HepG2 (cell line): ENCODE measurements around the gene LIF. TPM values are rescaled to one million over a fixed set of nuclear protein-coding genes. Genes with fewer than 3 reads are reported as not detected.
A peak's percentile ranks its signal among the peaks of the same experiment; 100 is the strongest.

ENCODE experiments used
- ATAD3A ChIP-seq: sonication (generic); formaldehyde crosslinking; IDR thresholded peaks from 2 replicates; pipeline ENCODE4 v1.4.0; 2020; ENCODE audit warnings: missing genetic modification reagents
- CCAR2 ChIP-seq: fragments of 200-400 bp; formaldehyde crosslinking; optimal IDR thresholded peaks from 2 replicates; pipeline ENCODE3; 2018; ENCODE audit warnings: low read depth, mild to moderate bottlenecking, low read length, moderate library complexity
- ETV5 ChIP-seq: IDR thresholded peaks from 2 replicates; pipeline ENCODE4 v1.6.1; 2018; ENCODE audit warnings: missing biosample characterization, missing genetic modification reagents, inconsistent platforms, borderline replicate concordance
- FOXA3 ChIP-seq: IDR thresholded peaks from 2 replicates; pipeline ENCODE4 v1.6.1; 2016; ENCODE audit warnings: missing genetic modification reagents, missing compliant biosample characterization
- HES4 ChIP-seq: sonication (generic); formaldehyde crosslinking; IDR thresholded peaks from 2 replicates; pipeline ENCODE4 v1.9.0; 2021; ENCODE audit warnings: mild to moderate bottlenecking, missing genetic modification reagents, borderline replicate concordance
- MIXL1 ChIP-seq: IDR thresholded peaks from 2 replicates; pipeline ENCODE4 v1.6.1; 2016
- MYC ChIP-seq: sonication (generic); formaldehyde crosslinking; IDR thresholded peaks from 2 replicates; pipeline ENCODE4 v1.9.0; 2021; ENCODE audit warnings: missing genetic modification reagents, borderline replicate concordance
- NCOA2 ChIP-seq: sonication (generic); formaldehyde crosslinking; IDR thresholded peaks from 2 replicates; pipeline ENCODE4 v1.8.0; 2022; ENCODE audit warnings: inconsistent platforms
- PHF8 ChIP-seq: sonication (generic); formaldehyde crosslinking; IDR thresholded peaks from 2 replicates; pipeline ENCODE4 v1.5.0; 2020; ENCODE audit warnings: missing genetic modification reagents
- SRF ChIP-seq: IDR thresholded peaks from 2 replicates; pipeline ENCODE4 v1.6.1; 2011; ENCODE audit warnings: mild to moderate bottlenecking, low read depth, low read length, moderate library complexity
- SUZ12 ChIP-seq: fragments of 150-350 bp; IDR thresholded peaks from 2 replicates; pipeline ENCODE4 v1.6.1; 2014; ENCODE audit warnings: low read depth, low read length
- ZNF33A ChIP-seq: sonication (generic); formaldehyde crosslinking; IDR thresholded peaks from 2 replicates; pipeline ENCODE4 v1.5.1; 2020; ENCODE audit warnings: missing genetic modification reagents, mild to moderate bottlenecking, moderate library complexity, borderline replicate concordance
- ZNF546 ChIP-seq: sonication (generic); formaldehyde crosslinking; conservative IDR thresholded peaks from 2 replicates; pipeline ENCODE4 v1.8.1; 2023; ENCODE audit warnings: mild to moderate bottlenecking, missing genetic modification reagents
- ZNF564 ChIP-seq: sonication (generic); formaldehyde crosslinking; IDR thresholded peaks from 2 replicates; pipeline ENCODE4 v1.8.1; 2023; ENCODE audit warnings: mild to moderate bottlenecking, missing genetic modification reagents
- ZNF720 ChIP-seq: sonication (generic); formaldehyde crosslinking; IDR thresholded peaks from 2 replicates; pipeline ENCODE4 v1.4.0; 2020; ENCODE audit warnings: missing genetic modification reagents
- ZNF841 ChIP-seq: sonication (generic); formaldehyde crosslinking; IDR thresholded peaks from 2 replicates; pipeline ENCODE4 v1.8.1; 2023; ENCODE audit warnings: missing genetic modification reagents, borderline replicate concordance
- polyA plus RNA-seq, 8 experiments: library from polyadenylated mRNA; depleted of rRNA in 3 of 8; stranded (reverse) in 7 of 8; unstranded in 1 of 8; fragments of >200 nt; fragmentation: Illumina TruSeq in 4 of 8; extraction: Trizol in 4 of 8; gene quantifications; 2 replicates each; pipeline versions ENCODE4 v1.2.1 to v1.2.3, GENCODE V29; 2011 to 2016; ENCODE audit warnings: low read depth in 4 of 8, missing spikeins in 1 of 8, mixed read lengths in 1 of 8; ENCODE audit not compliant: insufficient read depth in 1 of 8
- total RNA-seq, 5 experiments: library from RNA; depleted of rRNA; stranded (reverse); fragments of >200 nt; fragmentation: Illumina TruSeq; extraction: Trizol; gene quantifications; 2 replicates each; pipeline ENCODE4 v1.2.3, GENCODE V29; 2016; ENCODE audit warnings: low read depth in 1 of 5
- TF ChIP-seq, protein P1 (sequence below): sonication (generic); formaldehyde crosslinking; IDR thresholded peaks from 2 replicates; pipeline ENCODE4 v1.4.0; 2020; ENCODE audit warnings: missing genetic modification reagents, mild to moderate bottlenecking, borderline replicate concordance
- TF ChIP-seq, protein P2 (sequence below): sonication (generic); formaldehyde crosslinking; conservative IDR thresholded peaks from 2 replicates; pipeline ENCODE4 v1.4.0; 2020; ENCODE audit warnings: missing genetic modification reagents
- TF ChIP-seq, protein P3 (sequence below): sonication (generic); formaldehyde crosslinking; IDR thresholded peaks from 2 replicates; pipeline ENCODE4 v1.4.0; 2020; ENCODE audit warnings: missing genetic modification reagents
- TF ChIP-seq, protein P4 (sequence below): sonication (generic); formaldehyde crosslinking; IDR thresholded peaks from 2 replicates; pipeline ENCODE4 v1.8.1; 2023; ENCODE audit warnings: mild to moderate bottlenecking, inconsistent platforms, moderate library complexity, missing genetic modification reagents, borderline replicate concordance
- TF ChIP-seq, protein P5 (sequence below): sonication (generic); formaldehyde crosslinking; IDR thresholded peaks from 2 replicates; pipeline ENCODE4 v1.8.0; 2022; ENCODE audit warnings: mild to moderate bottlenecking, missing genetic modification reagents; ENCODE audit not compliant: insufficient replicate concordance
- TF ChIP-seq, protein P6 (sequence below): IDR thresholded peaks from 2 replicates; pipeline ENCODE4 v1.6.1; 2016; ENCODE audit warnings: low read depth, control low read depth

LIF gene
- total and polyA plus RNA-seq, 2 of the 13 experiments (the other 11 are each of a cell fraction or from before 2014, with no cell fraction given): 3.6 to 8.5 TPM

DNA sequence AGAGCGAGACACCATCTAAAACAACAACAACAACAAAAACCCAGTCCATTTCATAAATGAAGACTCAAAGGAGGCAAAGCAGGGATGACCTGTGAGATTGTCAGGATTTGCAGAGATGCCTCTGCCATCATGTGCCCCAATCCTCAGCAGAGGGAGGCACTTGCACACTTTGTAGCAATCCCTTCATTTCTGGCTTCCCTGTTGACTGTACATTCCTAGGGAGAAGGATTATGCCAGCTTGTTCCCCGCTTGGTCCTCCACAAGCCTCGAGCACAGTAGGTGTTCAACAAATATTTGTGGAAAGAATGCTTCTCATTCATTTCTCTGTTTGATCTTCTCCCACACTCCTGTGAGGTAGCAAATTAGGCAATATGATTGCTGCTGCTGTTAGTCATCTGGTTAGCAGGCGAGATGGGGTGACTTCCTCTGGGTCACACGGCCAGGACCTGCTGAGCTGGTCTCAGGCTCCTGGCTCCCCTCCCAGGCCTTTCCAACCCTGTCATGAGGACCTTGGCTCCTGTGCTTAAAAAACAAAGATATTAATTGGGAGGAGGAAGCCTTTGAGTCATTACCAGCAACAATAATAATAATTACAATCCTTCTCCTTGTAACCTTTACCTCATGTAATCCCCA, 34.1 kb downstream of the LIF start (continued):
- TF ChIP-seq, protein P1, sequence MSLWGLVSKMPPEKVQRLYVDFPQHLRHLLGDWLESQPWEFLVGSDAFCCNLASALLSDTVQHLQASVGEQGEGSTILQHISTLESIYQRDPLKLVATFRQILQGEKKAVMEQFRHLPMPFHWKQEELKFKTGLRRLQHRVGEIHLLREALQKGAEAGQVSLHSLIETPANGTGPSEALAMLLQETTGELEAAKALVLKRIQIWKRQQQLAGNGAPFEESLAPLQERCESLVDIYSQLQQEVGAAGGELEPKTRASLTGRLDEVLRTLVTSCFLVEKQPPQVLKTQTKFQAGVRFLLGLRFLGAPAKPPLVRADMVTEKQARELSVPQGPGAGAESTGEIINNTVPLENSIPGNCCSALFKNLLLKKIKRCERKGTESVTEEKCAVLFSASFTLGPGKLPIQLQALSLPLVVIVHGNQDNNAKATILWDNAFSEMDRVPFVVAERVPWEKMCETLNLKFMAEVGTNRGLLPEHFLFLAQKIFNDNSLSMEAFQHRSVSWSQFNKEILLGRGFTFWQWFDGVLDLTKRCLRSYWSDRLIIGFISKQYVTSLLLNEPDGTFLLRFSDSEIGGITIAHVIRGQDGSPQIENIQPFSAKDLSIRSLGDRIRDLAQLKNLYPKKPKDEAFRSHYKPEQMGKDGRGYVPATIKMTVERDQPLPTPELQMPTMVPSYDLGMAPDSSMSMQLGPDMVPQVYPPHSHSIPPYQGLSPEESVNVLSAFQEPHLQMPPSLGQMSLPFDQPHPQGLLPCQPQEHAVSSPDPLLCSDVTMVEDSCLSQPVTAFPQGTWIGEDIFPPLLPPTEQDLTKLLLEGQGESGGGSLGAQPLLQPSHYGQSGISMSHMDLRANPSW (CRISPR knock-in tag): no peak
- TF ChIP-seq PHF8 (CRISPR knock-in tag) (no peak), HES4 (no peak), ATAD3A (CRISPR knock-in tag) (no peak), ETV5 (peak; percentile 92), MYC (CRISPR knock-in tag) (peak; percentile 38; the same call in 1 of the 2 replicates), FOXA3 (peak; percentile 90), ZNF720 (CRISPR knock-in tag) (no peak), MIXL1 (CRISPR knock-in tag) (peak; percentile 74), SUZ12 (no peak), ZNF546 (CRISPR knock-in tag) (no peak), SRF (no peak), NCOA2 (peak; percentile 87), ZNF33A (CRISPR knock-in tag) (no peak), ZNF841 (CRISPR knock-in tag) (no peak), CCAR2 (peak; percentile 67), ZNF564 (CRISPR knock-in tag) (no peak)
- TF ChIP-seq, protein P2, sequence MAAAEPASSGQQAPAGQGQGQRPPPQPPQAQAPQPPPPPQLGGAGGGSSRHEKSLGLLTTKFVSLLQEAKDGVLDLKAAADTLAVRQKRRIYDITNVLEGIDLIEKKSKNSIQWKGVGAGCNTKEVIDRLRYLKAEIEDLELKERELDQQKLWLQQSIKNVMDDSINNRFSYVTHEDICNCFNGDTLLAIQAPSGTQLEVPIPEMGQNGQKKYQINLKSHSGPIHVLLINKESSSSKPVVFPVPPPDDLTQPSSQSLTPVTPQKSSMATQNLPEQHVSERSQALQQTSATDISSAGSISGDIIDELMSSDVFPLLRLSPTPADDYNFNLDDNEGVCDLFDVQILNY (CRISPR knock-in tag): no peak
- TF ChIP-seq, protein P3, sequence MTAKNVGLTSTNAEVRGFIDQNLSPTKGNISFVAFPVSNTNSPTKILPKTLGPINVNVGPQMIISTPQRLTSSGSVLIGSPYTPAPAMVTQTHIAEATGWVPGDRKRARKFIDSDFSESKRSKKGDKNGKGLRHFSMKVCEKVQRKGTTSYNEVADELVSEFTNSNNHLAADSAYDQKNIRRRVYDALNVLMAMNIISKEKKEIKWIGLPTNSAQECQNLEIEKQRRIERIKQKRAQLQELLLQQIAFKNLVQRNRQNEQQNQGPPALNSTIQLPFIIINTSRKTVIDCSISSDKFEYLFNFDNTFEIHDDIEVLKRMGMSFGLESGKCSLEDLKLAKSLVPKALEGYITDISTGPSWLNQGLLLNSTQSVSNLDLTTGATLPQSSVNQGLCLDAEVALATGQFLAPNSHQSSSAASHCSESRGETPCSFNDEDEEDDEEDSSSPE (CRISPR knock-in tag): no peak
- TF ChIP-seq, protein P4, sequence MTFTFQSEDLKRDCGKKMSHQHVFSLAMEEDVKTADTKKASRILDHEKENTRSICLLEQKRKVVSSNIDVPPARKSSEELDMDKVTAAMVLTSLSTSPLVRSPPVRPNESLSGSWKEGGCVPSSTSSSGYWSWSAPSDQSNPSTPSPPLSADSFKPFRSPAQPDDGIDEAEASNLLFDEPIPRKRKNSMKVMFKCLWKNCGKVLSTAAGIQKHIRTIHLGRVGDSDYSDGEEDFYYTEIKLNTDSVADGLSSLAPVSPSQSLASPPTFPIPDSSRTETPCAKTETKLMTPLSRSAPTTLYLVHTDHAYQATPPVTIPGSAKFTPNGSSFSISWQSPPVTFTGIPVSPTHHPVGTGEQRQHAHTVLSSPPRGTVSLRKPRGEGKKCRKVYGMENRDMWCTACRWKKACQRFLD (CRISPR knock-in tag): no peak
- TF ChIP-seq, protein P5, sequence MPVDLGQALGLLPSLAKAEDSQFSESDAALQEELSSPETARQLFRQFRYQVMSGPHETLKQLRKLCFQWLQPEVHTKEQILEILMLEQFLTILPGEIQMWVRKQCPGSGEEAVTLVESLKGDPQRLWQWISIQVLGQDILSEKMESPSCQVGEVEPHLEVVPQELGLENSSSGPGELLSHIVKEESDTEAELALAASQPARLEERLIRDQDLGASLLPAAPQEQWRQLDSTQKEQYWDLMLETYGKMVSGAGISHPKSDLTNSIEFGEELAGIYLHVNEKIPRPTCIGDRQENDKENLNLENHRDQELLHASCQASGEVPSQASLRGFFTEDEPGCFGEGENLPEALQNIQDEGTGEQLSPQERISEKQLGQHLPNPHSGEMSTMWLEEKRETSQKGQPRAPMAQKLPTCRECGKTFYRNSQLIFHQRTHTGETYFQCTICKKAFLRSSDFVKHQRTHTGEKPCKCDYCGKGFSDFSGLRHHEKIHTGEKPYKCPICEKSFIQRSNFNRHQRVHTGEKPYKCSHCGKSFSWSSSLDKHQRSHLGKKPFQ (CRISPR knock-in tag): no peak
- TF ChIP-seq, protein P6, sequence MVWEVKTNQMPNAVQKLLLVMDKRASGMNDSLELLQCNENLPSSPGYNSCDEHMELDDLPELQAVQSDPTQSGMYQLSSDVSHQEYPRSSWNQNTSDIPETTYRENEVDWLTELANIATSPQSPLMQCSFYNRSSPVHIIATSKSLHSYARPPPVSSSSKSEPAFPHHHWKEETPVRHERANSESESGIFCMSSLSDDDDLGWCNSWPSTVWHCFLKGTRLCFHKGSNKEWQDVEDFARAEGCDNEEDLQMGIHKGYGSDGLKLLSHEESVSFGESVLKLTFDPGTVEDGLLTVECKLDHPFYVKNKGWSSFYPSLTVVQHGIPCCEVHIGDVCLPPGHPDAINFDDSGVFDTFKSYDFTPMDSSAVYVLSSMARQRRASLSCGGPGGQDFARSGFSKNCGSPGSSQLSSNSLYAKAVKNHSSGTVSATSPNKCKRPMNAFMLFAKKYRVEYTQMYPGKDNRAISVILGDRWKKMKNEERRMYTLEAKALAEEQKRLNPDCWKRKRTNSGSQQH: no peak; the same call in 1 of the 2 replicates
